Heart right ventricle (tissue), 16 donors: Measurements from ENCODE around the gene NFILZ. TPM values are rescaled to one million over a fixed set of nuclear protein-coding genes. Genes with fewer than 3 reads are reported as not detected.

Experiments
- ATAC-seq, 8 donors: fragments of 200-7000 bp; cut with Tn5 transposase; one replicate each; pipeline ENCODE4 v1.9.1; 2020; ENCODE audit warnings: mild to moderate bottlenecking in 8 of 8, moderate library complexity in 8 of 8, moderate number of reproducible peaks in 1 of 8
- DNase-seq, 2 donors: peaks; one replicate each; pipeline ENCODE4 v3.0.0-alpha.2; 2020
- H3K27ac ChIP-seq, 10 donors: fragments of 200-600 bp; sonication (generic) in 2 of 10; one replicate each; pipeline versions ENCODE4 v1.5.0 to v1.8.0; 2020 to 2022; ENCODE audit warnings: mild to moderate bottlenecking in 3 of 10
- H3K27me3 ChIP-seq, 7 donors: fragments of 200-600 bp; one replicate each; pipeline ENCODE4 v1.8.0; 2021 to 2022; ENCODE audit warnings: mild to moderate bottlenecking in 2 of 7
- H3K36me3 ChIP-seq, 9 donors: fragments of 200-600 bp; sonication (generic) in 1 of 9; one replicate each; pipeline versions ENCODE4 v1.5.0 to v1.8.0; 2020 to 2022; ENCODE audit warnings: mild to moderate bottlenecking in 2 of 9
- H3K4me1 ChIP-seq, 9 donors: fragments of 200-600 bp; sonication (generic) in 1 of 9; one replicate each; pipeline versions ENCODE4 v1.5.0 to v1.8.0; 2020 to 2022; ENCODE audit warnings: mild to moderate bottlenecking in 4 of 9
- H3K4me3 ChIP-seq, 10 donors: fragments of 200-600 bp; sonication (generic) in 2 of 10; one replicate each; pipeline versions ENCODE4 v1.5.0 to v1.8.0; 2020 to 2022; ENCODE audit warnings: mild to moderate bottlenecking in 7 of 10, moderate library complexity in 2 of 10
- H3K9me3 ChIP-seq, 11 donors: fragments of 200-600 bp in 10 of 11; sonication (generic) in 2 of 11; one replicate each; pipeline versions ENCODE4 v1.5.0 to v1.8.0; 2013 to 2022; ENCODE audit warnings: mild to moderate bottlenecking in 2 of 11, control low read depth in 1 of 11, moderate library complexity in 1 of 11
- CTCF ChIP-seq, 9 donors: fragments of 200-600 bp; sonication (generic) in 2 of 9; IDR thresholded peaks; one replicate each; pipeline versions ENCODE4 v1.5.0 to v1.8.0; 2021 to 2022; ENCODE audit warnings: antibody characterized with exemption in 9 of 9, mild to moderate bottlenecking in 5 of 9, moderate library complexity in 1 of 9
- WGBS, 2 donors: extraction: QIAGEN DNeasy Blood & Tissue Kit; methylation state at CpG; one replicate each; pipeline ENCODE4 v1.1.7; 2013; ENCODE audit warnings: inconsistent platforms in 1 of 2; 5-methylcytosine and 5-hydroxymethylcytosine counted together
- intact Hi-C, 10 donors: fragments of 100-400 bp; cut with DNase I; formaldehyde crosslinking; loops; one replicate each; pipeline versions ENCODE4 v1.11.1 to v1.14.2; 2022
- polyA plus RNA-seq, 2 donors: library from polyadenylated mRNA; stranded (reverse); fragments of 200-250 nt; gene quantifications; one replicate each; pipeline ENCODE4 v1.2.3, GENCODE V29; 2013
- total RNA-seq, 10 donors: library from RNA; stranded (reverse); fragmentation: NEBNext Ultra II Directional in 3 of 10; extraction: Animal tissue kit (Norgen Biotek cat#: 25700) in 3 of 10; gene quantifications; one replicate each; pipeline versions ENCODE4 v1.2.1 to v1.2.4, GENCODE V29; 2021 to 2023
- donor health status: Arrhythmogenic right ventricular cardiomyopathy.
- donor health status: ischemic (EF 13 %, LVEDD 7.1; RV severe dilation, severe dysfunction).
- donor health status: healthy with polysubstance abuse.
- donor health status: DM: no; HTN: yes; CAD: no.
- donor health status: DM: no; HTN: no; CAD: no.
- donor health status: ischemic (EF 25% LVEDD 6.9; RV normal size, moderate dysfunction).
- donor health status: ischemic (EF 25% LVEDD 5.7; RV mildly dilated, moderate dysfunction).
- donor health status: healthy.
- donor health status: DM: yes; HTN: yes; CAD: no.
- donor health status: Ischemic cardiomyopathy.
- donor health status: ischemic (EF 35%, LVEDD 5.7; RV mildly dilated, moderate dysfunction).
- donor health status: nonischemic (EF 11% LVEDD 7.7; RV severe dilation, severe dysfunction).
- donor health status: DM: yes; HTN: yes; CAD: no.
- donor health status: PGD.
- donor health status: ischemic (EF 29% LVEDD 5.4; RV normal size, mild dysfunction).
- donor health status: nonischemic (EF 23%, LVEDD 6.1; RV moderate dilation, normal function).

The NFILZ gene
- total and polyA plus RNA-seq, 12 donors, result not detected

DNA sequence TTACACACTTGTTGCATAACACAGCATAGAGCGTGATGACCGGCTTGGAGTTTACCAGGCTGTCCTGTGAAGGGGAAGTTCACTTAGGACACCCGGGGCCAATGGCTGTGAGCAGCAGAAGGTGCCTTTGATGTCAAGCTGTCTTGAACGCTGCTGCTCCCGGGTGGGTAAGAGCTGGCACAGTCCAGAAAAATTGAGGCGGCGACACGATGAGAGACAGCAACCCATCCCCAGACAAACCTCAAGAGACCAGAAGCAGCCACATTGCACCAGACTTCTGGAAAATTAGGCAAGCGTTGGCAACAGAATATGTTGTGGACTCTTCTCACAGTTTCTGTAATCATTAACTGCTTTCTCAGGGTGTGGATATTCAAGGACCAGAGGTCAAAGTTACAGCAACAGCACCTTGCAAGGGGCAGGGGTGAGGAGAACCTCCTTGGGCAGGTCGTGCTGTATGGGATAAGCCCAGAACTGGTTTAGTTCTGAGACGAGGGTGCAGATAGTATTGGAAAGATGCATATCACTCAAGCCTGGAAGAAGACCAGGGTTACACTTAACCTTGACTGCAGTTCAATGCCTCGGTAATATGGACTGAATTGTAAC lies 10.1 kb downstream of the NFILZ start:
- no peak for TF ChIP-seq CTCF (IDR thresholded peaks at IDR 0.05)
- Histone ChIP-seq H3K36me3 (no peaks in the 10 kb centered on the region), H3K27ac (peak overlapping the region in 2 of 10 donors; percentile 17 to 81), H3K27me3 (peaks cover 0 to 35% (median 7%) of the 10 kb centered on the region in 7 donors), H3K4me3 (no peak overlapping the region), H3K4me1 (peaks cover 0 to 37% (median 0%) of the 10 kb centered on the region in 9 donors), H3K9me3 (peaks cover 0 to 20% (median 0%) of the 10 kb centered on the region in 11 donors)
- intact Hi-C loops, result loop anchor here in 4 of 10 donors (2.0 to 10.0 kb wide), 3 partner anchors 56 to 60 kb away; no protein-coding TSS in a partner anchor
- peak in 1 of 2 donors; percentile 18 for DNase-seq
- WGBS, 2 donors, result 62 to 70% methylated on average over 12 of the region's 12 CpGs
- ATAC-seq, result peak in 6 of 8 donors; percentile 20 to 81 (median 66)

GRCh38 chr19:8641221-8641907 lies 10.9 kb downstream of the NFILZ start:
- no peak overlapping the region for H3K4me3 ChIP-seq
- H3K27me3 ChIP-seq, result peaks cover 0 to 38% (median 12%) of the 10 kb centered on the region in 7 donors
- no peak for TF ChIP-seq CTCF (IDR thresholded peaks at IDR 0.05)
- peak overlapping the region in 1 of 10 donors; percentile 81 for H3K27ac ChIP-seq
- H3K9me3 ChIP-seq, result peaks cover 0 to 20% (median 0%) of the 10 kb centered on the region in 11 donors
- intact Hi-C loops, result loop anchor here in 4 of 10 donors (2.0 to 10.0 kb wide), 3 partner anchors 57 to 61 kb away; no protein-coding TSS in a partner anchor
- WGBS, 2 donors, result 89 to 96% methylated on average over 2 of the region's 2 CpGs
- no peak for ATAC-seq
- no peaks in the 10 kb centered on the region for H3K36me3 ChIP-seq
- H3K4me1 ChIP-seq, result peaks cover 0 to 45% (median 0%) of the 10 kb centered on the region in 9 donors
- DNase-seq, result no peak

- ATAC-seq, result peak in 1 of 8 donors; percentile 43
- 52 to 53% methylated on average over 4 of the region's 4 CpGs for WGBS, 2 donors
- DNase-seq, result no peak
- peaks cover 0 to 52% (median 0%) of the 10 kb centered on the region in 9 donors for H3K4me1 ChIP-seq
- H3K27me3 ChIP-seq, result peaks cover 0 to 45% (median 19%) of the 10 kb centered on the region in 7 donors
- intact Hi-C loops, result loop anchor here in 5 of 10 donors (2.0 to 10.0 kb wide), 3 partner anchors 57 to 61 kb away; no protein-coding TSS in a partner anchor
- TF ChIP-seq CTCF (IDR thresholded peaks at IDR 0.05), result peak; percentile 24 to 64 (median 51)
- peaks cover 0 to 20% (median 0%) of the 10 kb centered on the region in 11 donors for H3K9me3 ChIP-seq
- H3K27ac ChIP-seq, result no peak overlapping the region
- H3K36me3 ChIP-seq, result no peaks in the 10 kb centered on the region
- H3K4me3 ChIP-seq, result no peak overlapping the region
Observed at GRCh38 chr19:8641908-8642547, 11.6 kb downstream of the NFILZ start.

- TF ChIP-seq CTCF (IDR thresholded peaks at IDR 0.05), result no peak
Observed at GRCh38 chr19:8642561-8642960, 12.1 kb downstream of the NFILZ start.

More at GRCh38 chr19:8642561-8642960, 12.1 kb downstream of the NFILZ start:
- WGBS, 2 donors, result 73 to 83% methylated on average over 5 of the region's 5 CpGs
- Histone ChIP-seq H3K4me1 (peaks cover 0 to 56% (median 0%) of the 10 kb centered on the region in 9 donors), H3K27ac (peak overlapping the region in 1 of 10 donors; percentile 7), H3K9me3 (peaks cover 0 to 20% (median 0%) of the 10 kb centered on the region in 11 donors), H3K4me3 (no peak overlapping the region), H3K27me3 (peaks cover 0 to 48% (median 19%) of the 10 kb centered on the region in 7 donors), H3K36me3 (no peaks in the 10 kb centered on the region)
- DNase-seq (no peak), ATAC-seq (no peak)
- intact Hi-C loops, result loop anchor here in 3 of 10 donors (2.0 to 10.0 kb wide), 3 partner anchors 58 to 62 kb away; no protein-coding TSS in a partner anchor
